ENCODE measurements around the gene EMX1. TPM values are rescaled to one million over a fixed set of nuclear protein-coding genes. Genes with fewer than 3 reads are reported as not detected.
A peak's percentile ranks its signal among the peaks of the same experiment; 100 is the strongest.

Gene EMX1
- total and polyA plus RNA-seq, 2 donors (not counting 1 experiment from before 2014, with no cell fraction given), result not detected

DNA sequence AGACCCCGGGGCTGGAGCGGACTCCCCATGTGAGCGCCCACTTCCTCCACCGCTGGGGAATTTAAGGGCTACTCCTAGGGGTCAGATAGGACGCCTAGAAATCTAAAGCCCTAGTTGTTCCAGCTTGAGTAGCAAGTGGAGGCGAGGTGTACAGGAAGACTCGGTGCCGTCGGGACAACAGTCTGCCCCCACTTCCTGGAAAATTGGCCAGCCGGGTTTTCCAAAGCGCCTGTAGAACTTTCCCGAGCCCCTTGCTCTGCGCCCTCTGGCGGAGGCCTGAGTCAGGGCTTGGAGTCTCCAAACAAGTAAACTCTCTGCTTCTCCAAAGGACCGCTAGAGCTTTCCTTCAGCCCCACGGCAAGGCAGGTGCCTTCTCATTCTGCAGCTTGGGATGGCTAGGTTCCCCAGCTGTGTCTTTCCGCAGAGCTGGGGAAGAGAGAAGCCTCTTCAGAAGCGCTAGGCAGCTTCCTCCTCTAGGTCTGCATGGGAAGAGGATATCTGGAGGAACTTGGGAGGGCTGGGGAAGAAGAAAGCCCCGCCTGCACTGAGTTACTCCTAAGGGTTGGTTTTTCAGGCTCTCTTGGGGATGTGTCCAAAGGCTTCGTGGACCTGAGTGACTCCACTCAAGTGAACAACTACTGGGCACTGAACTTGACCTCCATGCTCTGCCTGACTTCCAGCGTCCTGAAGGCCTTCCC lies 29.4 kb upstream of the EMX1 start:
- Histone ChIP-seq H3K4me2 (ENCODE audit: extremely low read depth, insufficient read depth, low read length) (peak overlapping the region; percentile 87), H3K9ac (ENCODE audit: insufficient read depth, low read length) (peak overlapping the region; percentile 37), H3K9me3 (ENCODE audit: control insufficient read depth, insufficient read depth, low read depth, low read length) (no peaks in the 10 kb centered on the region), H3K4me1 (ENCODE audit: control insufficient read depth, extremely low read depth, insufficient read depth, low read length) (peaks cover 2% of the 10 kb centered on the region), H3K27ac (ENCODE audit: insufficient read depth, low read length) (peak overlapping the region; percentile 47), H2AFZ (ENCODE audit: low read length) (peak overlapping the region; percentile 90), H3K4me3 (replicated peaks in 1 of 4; ENCODE audit: control extremely low read depth in 1 of 4, insufficient read depth in 1 of 4, low read depth in 3 of 4, low read length in 4 of 4) (peak overlapping the region; percentile 56 to 74 (median 62)), H3K36me3 (ENCODE audit: control insufficient read depth, insufficient read depth, low read length) (no peaks in the 10 kb centered on the region), H3K27me3 (ENCODE audit: control insufficient read depth, insufficient read depth, low read length) (no peaks in the 10 kb centered on the region), H4K20me1 (ENCODE audit: control insufficient read depth, extremely low read depth, insufficient read depth, low read length) (no peaks in the 10 kb centered on the region), H3K79me2 (ENCODE audit: control insufficient read depth, insufficient read depth, low read length) (no peaks in the 10 kb centered on the region)
- peak; percentile 81 to 84 for DNase-seq (ENCODE audit: low read depth in 2 of 2)
- TF ChIP-seq CTCF (conservative IDR thresholded peaks at IDR 0.05 in 1 of 2, IDR thresholded peaks at IDR 0.05 in 1 of 2; ENCODE audit: low read depth in 1 of 2, low read length in 2 of 2) (peak; percentile 95 to 99), EZH2 (IDR thresholded peaks at IDR 0.05; ENCODE audit: low read length, missing control alignments) (no peak)

DNA sequence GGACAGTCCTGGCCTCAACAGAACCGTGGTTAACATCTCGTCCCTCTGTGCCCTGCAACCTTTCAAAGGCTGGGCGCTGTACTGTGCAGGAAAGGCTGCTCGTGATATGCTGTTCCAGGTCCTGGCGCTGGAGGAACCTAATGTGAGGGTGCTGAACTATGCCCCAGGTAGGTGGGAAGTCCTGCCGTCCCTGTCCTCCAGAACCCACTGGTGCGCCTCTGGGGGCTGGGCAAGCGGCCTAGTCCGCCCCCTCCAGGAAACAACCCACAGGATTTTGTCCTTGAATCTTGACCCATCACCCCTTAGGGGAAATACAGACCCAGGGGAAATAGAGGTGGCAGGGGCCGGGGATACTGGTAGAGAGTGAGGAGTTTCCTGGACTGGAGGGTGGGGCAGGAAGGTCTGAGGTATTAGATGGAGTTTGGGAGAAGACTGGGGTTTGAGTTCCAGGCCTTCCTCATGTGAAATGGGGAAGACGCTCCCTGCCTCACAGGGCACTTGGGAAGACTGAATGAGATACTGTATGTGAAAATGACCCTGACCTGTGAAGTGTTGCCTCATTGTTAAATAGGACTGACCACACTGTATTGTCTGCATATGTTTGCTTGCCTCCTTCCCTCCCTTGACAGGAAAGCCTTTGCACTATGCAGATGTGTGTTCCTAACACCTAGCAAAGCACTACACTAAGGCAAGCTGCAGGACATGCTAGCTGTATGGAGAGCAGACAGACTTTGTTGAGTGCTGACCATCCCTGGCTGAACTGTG lies 28.7 kb upstream of the EMX1 start:
- peak overlapping the region in 1 of 4 experiments; percentile 74 for H3K4me3 ChIP-seq (replicated peaks in 1 of 4; ENCODE audit: control extremely low read depth in 1 of 4, insufficient read depth in 1 of 4, low read depth in 3 of 4, low read length in 4 of 4)
- H2AFZ ChIP-seq (ENCODE audit: low read length), result no peak overlapping the region
- no peaks in the 10 kb centered on the region for H4K20me1 ChIP-seq (ENCODE audit: control insufficient read depth, extremely low read depth, insufficient read depth, low read length)
- TF ChIP-seq EZH2 (IDR thresholded peaks at IDR 0.05; ENCODE audit: low read length, missing control alignments) (no peak), CTCF (conservative IDR thresholded peaks at IDR 0.05 in 1 of 2, IDR thresholded peaks at IDR 0.05 in 1 of 2; ENCODE audit: low read depth in 1 of 2, low read length in 2 of 2) (no peak)
- no peaks in the 10 kb centered on the region for H3K79me2 ChIP-seq (ENCODE audit: control insufficient read depth, insufficient read depth, low read length)
- no peak overlapping the region for H3K9ac ChIP-seq (ENCODE audit: insufficient read depth, low read length)
- peaks cover 2% of the 10 kb centered on the region for H3K4me1 ChIP-seq (ENCODE audit: control insufficient read depth, extremely low read depth, insufficient read depth, low read length)
- H3K27ac ChIP-seq (ENCODE audit: insufficient read depth, low read length), result no peak overlapping the region
- no peaks in the 10 kb centered on the region for H3K36me3 ChIP-seq (ENCODE audit: control insufficient read depth, insufficient read depth, low read length)
- H3K9me3 ChIP-seq (ENCODE audit: control insufficient read depth, insufficient read depth, low read depth, low read length), result no peaks in the 10 kb centered on the region
- no peak overlapping the region for H3K4me2 ChIP-seq (ENCODE audit: extremely low read depth, insufficient read depth, low read length)
- DNase-seq (ENCODE audit: low read depth in 2 of 2), result no peak
- H3K27me3 ChIP-seq (ENCODE audit: control insufficient read depth, insufficient read depth, low read length), result no peaks in the 10 kb centered on the region

DNA sequence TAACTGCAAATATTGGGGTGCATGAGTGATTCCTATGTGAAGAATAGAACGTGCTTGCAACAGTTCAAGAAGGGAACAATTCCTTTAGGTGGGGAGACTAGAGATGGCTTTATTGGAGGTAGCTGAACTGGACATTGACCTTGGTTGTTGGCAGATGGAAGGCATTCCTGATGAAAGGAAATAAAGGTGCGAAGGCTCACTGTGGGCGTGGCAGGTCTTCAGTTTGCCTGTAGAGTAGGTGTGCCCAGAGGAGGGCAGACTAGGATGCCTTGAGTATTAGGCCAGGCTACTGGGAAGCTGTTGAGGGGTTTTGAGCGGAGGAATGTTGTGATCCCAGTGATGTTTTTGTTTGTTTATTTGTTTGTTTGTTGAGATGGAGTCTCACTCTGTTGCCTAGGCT lies 27.3 kb upstream of the EMX1 start:
- no peak overlapping the region for H2AFZ ChIP-seq (ENCODE audit: low read length)
- no peaks in the 10 kb centered on the region for H3K79me2 ChIP-seq (ENCODE audit: control insufficient read depth, insufficient read depth, low read length)
- no peak overlapping the region for H3K27ac ChIP-seq (ENCODE audit: insufficient read depth, low read length)
- TF ChIP-seq EZH2 (IDR thresholded peaks at IDR 0.05; ENCODE audit: low read length, missing control alignments) (no peak), CTCF (conservative IDR thresholded peaks at IDR 0.05 in 1 of 2, IDR thresholded peaks at IDR 0.05 in 1 of 2; ENCODE audit: low read depth in 1 of 2, low read length in 2 of 2) (no peak)
- H3K27me3 ChIP-seq (ENCODE audit: control insufficient read depth, insufficient read depth, low read length), result peaks cover 5% of the 10 kb centered on the region
- no peaks in the 10 kb centered on the region for H3K36me3 ChIP-seq (ENCODE audit: control insufficient read depth, insufficient read depth, low read length)
- H3K4me3 ChIP-seq (replicated peaks in 1 of 4; ENCODE audit: control extremely low read depth in 1 of 4, insufficient read depth in 1 of 4, low read depth in 3 of 4, low read length in 4 of 4), result no peak overlapping the region
- H3K4me1 ChIP-seq (ENCODE audit: control insufficient read depth, extremely low read depth, insufficient read depth, low read length), result peaks cover 2% of the 10 kb centered on the region
- H4K20me1 ChIP-seq (ENCODE audit: control insufficient read depth, extremely low read depth, insufficient read depth, low read length), result no peaks in the 10 kb centered on the region
- no peak overlapping the region for H3K4me2 ChIP-seq (ENCODE audit: extremely low read depth, insufficient read depth, low read length)
- H3K9ac ChIP-seq (ENCODE audit: insufficient read depth, low read length), result no peak overlapping the region
- H3K9me3 ChIP-seq (ENCODE audit: control insufficient read depth, insufficient read depth, low read depth, low read length), result no peaks in the 10 kb centered on the region
- no peak for DNase-seq (ENCODE audit: low read depth in 2 of 2)
